ENCODE results near the gene RPH3AL.

DNA sequence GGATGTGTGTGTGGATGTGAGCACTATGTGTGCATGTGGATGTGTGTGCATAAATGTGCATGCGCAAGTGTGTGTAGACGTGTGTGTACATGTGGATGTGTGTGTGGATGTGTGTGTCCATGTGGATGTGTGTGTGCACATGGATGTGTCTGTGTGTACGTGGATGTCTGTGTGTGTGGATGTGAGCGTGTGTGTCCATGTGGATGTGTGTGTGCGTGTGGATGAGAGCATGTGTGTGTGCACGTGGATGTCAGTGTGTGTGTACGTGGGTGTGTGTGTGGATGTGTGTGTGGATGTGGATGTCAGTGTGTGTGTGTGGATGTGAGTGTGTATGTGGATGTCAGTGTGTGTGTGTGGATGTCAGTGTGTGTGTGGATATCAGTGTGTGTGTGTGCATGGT lies 107.6 kb downstream of the RPH3AL start:
- TF ChIP-seq, protein P1, sequence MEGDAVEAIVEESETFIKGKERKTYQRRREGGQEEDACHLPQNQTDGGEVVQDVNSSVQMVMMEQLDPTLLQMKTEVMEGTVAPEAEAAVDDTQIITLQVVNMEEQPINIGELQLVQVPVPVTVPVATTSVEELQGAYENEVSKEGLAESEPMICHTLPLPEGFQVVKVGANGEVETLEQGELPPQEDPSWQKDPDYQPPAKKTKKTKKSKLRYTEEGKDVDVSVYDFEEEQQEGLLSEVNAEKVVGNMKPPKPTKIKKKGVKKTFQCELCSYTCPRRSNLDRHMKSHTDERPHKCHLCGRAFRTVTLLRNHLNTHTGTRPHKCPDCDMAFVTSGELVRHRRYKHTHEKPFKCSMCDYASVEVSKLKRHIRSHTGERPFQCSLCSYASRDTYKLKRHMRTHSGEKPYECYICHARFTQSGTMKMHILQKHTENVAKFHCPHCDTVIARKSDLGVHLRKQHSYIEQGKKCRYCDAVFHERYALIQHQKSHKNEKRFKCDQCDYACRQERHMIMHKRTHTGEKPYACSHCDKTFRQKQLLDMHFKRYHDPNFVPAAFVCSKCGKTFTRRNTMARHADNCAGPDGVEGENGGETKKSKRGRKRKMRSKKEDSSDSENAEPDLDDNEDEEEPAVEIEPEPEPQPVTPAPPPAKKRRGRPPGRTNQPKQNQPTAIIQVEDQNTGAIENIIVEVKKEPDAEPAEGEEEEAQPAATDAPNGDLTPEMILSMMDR (IDR thresholded peaks at IDR 0.05), result no peak
- TF ChIP-seq POLR2A (IDR thresholded peaks at IDR 0.05), result no peak

Measured in testis (tissue), 2 donors.